ENCODE data around the gene SPTBN1.
A peak's percentile ranks its signal among the peaks of the same experiment; 100 is the strongest.

DNA sequence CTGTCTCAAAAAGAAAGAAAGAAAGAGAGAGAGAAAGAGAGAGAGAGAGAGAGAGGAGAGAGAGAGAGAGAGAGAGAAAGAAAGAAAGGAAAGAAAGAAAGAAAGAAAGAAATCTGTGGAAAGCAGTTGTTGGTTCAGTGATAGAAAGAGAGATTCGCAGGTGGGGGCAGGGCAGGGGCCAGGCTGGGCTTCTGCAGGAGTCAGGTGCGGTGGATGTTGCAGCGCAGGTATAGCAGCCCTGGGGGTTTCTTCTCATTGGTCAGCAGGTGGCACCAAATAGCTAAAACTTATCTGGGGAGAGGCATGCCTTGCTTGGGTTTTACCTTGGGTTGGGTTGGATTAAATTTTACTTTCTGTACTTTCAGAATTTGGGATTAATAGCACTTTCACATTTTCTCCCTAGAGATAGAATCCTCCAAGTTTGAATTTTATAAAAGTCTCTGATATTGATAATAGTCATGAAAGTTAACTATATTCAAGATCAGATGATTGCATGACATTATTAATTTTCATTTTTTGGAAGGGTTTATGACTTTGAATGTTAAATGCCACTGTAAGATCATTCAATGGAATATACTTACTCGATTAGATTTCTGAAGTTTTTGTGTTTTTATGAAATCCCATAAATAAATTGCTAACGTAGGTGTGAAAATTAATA, 66.6 kb downstream of the SPTBN1 start:
- TF ChIP-seq, protein P1, sequence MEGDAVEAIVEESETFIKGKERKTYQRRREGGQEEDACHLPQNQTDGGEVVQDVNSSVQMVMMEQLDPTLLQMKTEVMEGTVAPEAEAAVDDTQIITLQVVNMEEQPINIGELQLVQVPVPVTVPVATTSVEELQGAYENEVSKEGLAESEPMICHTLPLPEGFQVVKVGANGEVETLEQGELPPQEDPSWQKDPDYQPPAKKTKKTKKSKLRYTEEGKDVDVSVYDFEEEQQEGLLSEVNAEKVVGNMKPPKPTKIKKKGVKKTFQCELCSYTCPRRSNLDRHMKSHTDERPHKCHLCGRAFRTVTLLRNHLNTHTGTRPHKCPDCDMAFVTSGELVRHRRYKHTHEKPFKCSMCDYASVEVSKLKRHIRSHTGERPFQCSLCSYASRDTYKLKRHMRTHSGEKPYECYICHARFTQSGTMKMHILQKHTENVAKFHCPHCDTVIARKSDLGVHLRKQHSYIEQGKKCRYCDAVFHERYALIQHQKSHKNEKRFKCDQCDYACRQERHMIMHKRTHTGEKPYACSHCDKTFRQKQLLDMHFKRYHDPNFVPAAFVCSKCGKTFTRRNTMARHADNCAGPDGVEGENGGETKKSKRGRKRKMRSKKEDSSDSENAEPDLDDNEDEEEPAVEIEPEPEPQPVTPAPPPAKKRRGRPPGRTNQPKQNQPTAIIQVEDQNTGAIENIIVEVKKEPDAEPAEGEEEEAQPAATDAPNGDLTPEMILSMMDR (conservative IDR thresholded peaks at IDR 0.05; ENCODE audit: low read depth, low read length): peak; percentile 70
- no peak for TF ChIP-seq EZH2 (IDR thresholded peaks at IDR 0.05; ENCODE audit: borderline replicate concordance, low read depth, low read length, poor library complexity, severe bottlenecking)

All from A673 (cell line).